Measurements from ENCODE around the gene SLC7A6.

The SLC7A6 gene

GRCh38 chr16:68226116-68226515 lies 38.2 kb upstream of the SLC7A6 start:
- TF ChIP-seq ZFP3 (CRISPR knock-in tag; IDR thresholded peaks at IDR 0.05) = no peak
- TF ChIP-seq OSR1 (CRISPR knock-in tag; IDR thresholded peaks at IDR 0.05) = no peak
- TF ChIP-seq TOX (CRISPR knock-in tag; IDR thresholded peaks at IDR 0.05; ENCODE audit: borderline replicate concordance) = no peak
- TF ChIP-seq CSDC2 (CRISPR knock-in tag; IDR thresholded peaks at IDR 0.05) = no peak
- no peak for TF ChIP-seq GLIS3 (CRISPR knock-in tag; IDR thresholded peaks at IDR 0.05)
- TF ChIP-seq CSRNP3 (CRISPR knock-in tag; IDR thresholded peaks at IDR 0.05) = no peak
- no peak for TF ChIP-seq PATZ1 (CRISPR knock-in tag; IDR thresholded peaks at IDR 0.05; ENCODE audit: borderline replicate concordance)
- no peak for TF ChIP-seq ESRRG (CRISPR knock-in tag; IDR thresholded peaks at IDR 0.05)
- no peak for TF ChIP-seq TSHZ2 (CRISPR knock-in tag; IDR thresholded peaks at IDR 0.05)
- no peak for TF ChIP-seq ZFP30 (CRISPR knock-in tag; IDR thresholded peaks at IDR 0.05)
- no peak for TF ChIP-seq TCF4 (CRISPR knock-in tag; IDR thresholded peaks at IDR 0.05; ENCODE audit: borderline replicate concordance)
- TF ChIP-seq ISL1 (CRISPR knock-in tag; IDR thresholded peaks at IDR 0.05) = no peak
- no peak for TF ChIP-seq ARNTL (CRISPR knock-in tag; IDR thresholded peaks at IDR 0.05; ENCODE audit: borderline replicate concordance, low read depth)
- TF ChIP-seq ZNF8 (CRISPR knock-in tag; IDR thresholded peaks at IDR 0.05) = no peak
- TF ChIP-seq RARB (CRISPR knock-in tag; IDR thresholded peaks at IDR 0.05) = no peak
- TF ChIP-seq ZNF70 (CRISPR knock-in tag; IDR thresholded peaks at IDR 0.05) = no peak
- no peak for TF ChIP-seq ZC3H10 (CRISPR knock-in tag; IDR thresholded peaks at IDR 0.05)
- no peak for TF ChIP-seq SNAI2 (CRISPR knock-in tag; IDR thresholded peaks at IDR 0.05)
- no peak for TF ChIP-seq POU6F1 (CRISPR knock-in tag; IDR thresholded peaks at IDR 0.05; ENCODE audit: borderline replicate concordance, low read depth)
- TF ChIP-seq PPARA (CRISPR knock-in tag; IDR thresholded peaks at IDR 0.05; ENCODE audit: borderline replicate concordance) = no peak
- ATAC-seq = no peak

GRCh38 chr16:68227183-68227793 lies 37.0 kb upstream of the SLC7A6 start:
- TF ChIP-seq ARNTL (CRISPR knock-in tag; IDR thresholded peaks at IDR 0.05; ENCODE audit: borderline replicate concordance, low read depth) (no peak), CSRNP3 (CRISPR knock-in tag; IDR thresholded peaks at IDR 0.05) (no peak), ISL1 (CRISPR knock-in tag; IDR thresholded peaks at IDR 0.05) (no peak), ESRRG (CRISPR knock-in tag; IDR thresholded peaks at IDR 0.05) (no peak), ZNF8 (CRISPR knock-in tag; IDR thresholded peaks at IDR 0.05) (no peak), PPARA (CRISPR knock-in tag; IDR thresholded peaks at IDR 0.05; ENCODE audit: borderline replicate concordance) (no peak), OSR1 (CRISPR knock-in tag; IDR thresholded peaks at IDR 0.05) (no peak), ZFP3 (CRISPR knock-in tag; IDR thresholded peaks at IDR 0.05) (no peak), ZNF70 (CRISPR knock-in tag; IDR thresholded peaks at IDR 0.05) (no peak), GLIS3 (CRISPR knock-in tag; IDR thresholded peaks at IDR 0.05) (no peak), CSDC2 (CRISPR knock-in tag; IDR thresholded peaks at IDR 0.05) (no peak)
- no peak for ATAC-seq

Measured in SK-N-SH treated with all-trans-retinoic acid at 6 μM for 48 hours (cell line).